CD4-positive, alpha-beta T cell treated with Interleukin-2 at 100 ng/mL for 4 hours (primary cell): Measurements from ENCODE around the gene RXRG.

ENCODE experiments used
- DNase-seq: peaks from one replicate; pipeline ENCODE4 v3.0.0-alpha.2; 2020; ENCODE audit warnings: low spot score

RXRG gene

GRCh38 chr1:165408518-165408917 lies 36.4 kb downstream of the RXRG start:
- peak; percentile 15 for DNase-seq

GRCh38 chr1:165407398-165407797 lies 37.5 kb downstream of the RXRG start:
- no peak for DNase-seq

GRCh38 chr1:165403835-165404482 lies 41.0 kb downstream of the RXRG start:
- DNase-seq = peak; percentile 20

- no peak for DNase-seq
These were observed 42.3 kb downstream of the RXRG start for GRCh38 chr1:165402517-165403111.

GRCh38 chr1:165397944-165398343 lies 47.0 kb downstream of the RXRG start:
- peak; percentile 22 for DNase-seq

- DNase-seq = no peak
These were observed 49.0 kb downstream of the RXRG start for GRCh38 chr1:165395901-165396300.

- no peak for DNase-seq
These were observed 49.4 kb downstream of the RXRG start for GRCh38 chr1:165395478-165395877.

- DNase-seq = peak; percentile 93
These were observed 52.0 kb downstream of the RXRG start for GRCh38 chr1:165392634-165393571.

- no peak for DNase-seq
These were observed 55.3 kb downstream of the RXRG start for GRCh38 chr1:165389609-165390008.

- DNase-seq = no peak
These were observed 57.0 kb downstream of the RXRG start for GRCh38 chr1:165387961-165388360.

- no peak for DNase-seq
These were observed 57.4 kb downstream of the RXRG start for GRCh38 chr1:165387505-165387904.

GRCh38 chr1:165383599-165384405 lies 61.1 kb downstream of the RXRG start:
- DNase-seq = no peak

GRCh38 chr1:165383067-165383466 lies 61.9 kb downstream of the RXRG start:
- no peak for DNase-seq

- no peak for DNase-seq
These were observed 63.0 kb downstream of the RXRG start for GRCh38 chr1:165381745-165382505.

GRCh38 chr1:165376811-165377311 lies 68.1 kb downstream of the RXRG start:
- DNase-seq = no peak

GRCh38 chr1:165376041-165376810 lies 68.7 kb downstream of the RXRG start:
- DNase-seq = peak; percentile 11

GRCh38 chr1:165375623-165376022 lies 69.3 kb downstream of the RXRG start:
- DNase-seq = no peak

GRCh38 chr1:165371588-165372225 lies 73.2 kb downstream of the RXRG start:
- no peak for DNase-seq

GRCh38 chr1:165369255-165369848 lies 75.6 kb downstream of the RXRG start:
- DNase-seq = peak; percentile 52
